GM12878 (cell line): ENCODE data around the gene BCAS4. TPM values are rescaled to one million over a fixed set of nuclear protein-coding genes. Genes with fewer than 3 reads are reported as not detected.

Experiments
- ATAC-seq: fragments of 200-7000 bp; cut with Tn5 transposase; 3 replicates; pipeline ENCODE4 v1.9.1; 2020; ENCODE audit warnings: mild to moderate bottlenecking, moderate library complexity
- BruUV-seq: library from RNA; stranded (reverse); fragments of 400-500 nt; replicated peaks from 2 replicates; lab custom pipeline; 2021; lab: Mats Ljungman, UMichigan
- CTCF ChIA-PET: fragments of 300-600 bp; sonication (Branson Sonifier 250); formaldehyde crosslinking; extraction: SDS; loops from one replicate; lab custom pipeline; 2021; ENCODE audit warnings: inconsistent platforms; lab: Yijun Ruan, JAX
- POLR2A ChIA-PET: fragments of 350-600 bp; formaldehyde crosslinking; extraction: SDS; loops from one replicate; lab custom pipeline; 2021; ENCODE audit warnings: inconsistent platforms; lab: Charles Lee
- RAD21 ChIA-PET: fragments of 300-600 bp; sonication (Branson Sonifier 250); formaldehyde crosslinking; loops from one replicate; lab custom pipeline; 2023; ENCODE audit warnings: antibody characterized with exemption; ENCODE audit not compliant: unreplicated experiment; lab: Charles Lee
- SMC1A ChIA-PET: fragments of 300-600 bp; sonication (Branson Sonifier 250); formaldehyde crosslinking; loops from one replicate; lab custom pipeline; 2023; ENCODE audit not compliant: unreplicated experiment, uncharacterized antibody; lab: Charles Lee
- DNase-seq: peaks from one replicate; pipeline ENCODE4 v3.0.0-alpha.2; 2011; ENCODE audit warnings: low read depth, low spot score
- FAIRE-seq: peaks from 3 replicates; lab custom pipeline; 2011; peaks lifted over from hg19 to GRCh38; lab: Jason Lieb, UNC
- H2AFZ ChIP-seq: 2 replicates; pipeline ENCODE4 v1.6.0; 2011; ENCODE audit warnings: low read depth, low read length, control low read depth; ENCODE audit not compliant: control insufficient read depth
- H3K27ac ChIP-seq: 2 replicates; pipeline ENCODE4 v1.5.1; 2011; ENCODE audit warnings: control low read depth; ENCODE audit not compliant: control insufficient read depth, insufficient read depth
- H3K27me3 ChIP-seq, 2 experiments: replicated peaks in 1 of 2; 2 replicates each; pipeline versions ENCODE4 v1.6.0 to v1.6.1; 2011; ENCODE audit warnings: low read length in 1 of 2; ENCODE audit not compliant: control insufficient read depth in 2 of 2, insufficient read depth in 2 of 2
- H3K36me3 ChIP-seq, 2 experiments: 2 replicates each; pipeline ENCODE4 v1.5.1; 2011; ENCODE audit warnings: low read length in 1 of 2; ENCODE audit not compliant: control insufficient read depth in 2 of 2, insufficient read depth in 2 of 2
- H3K4me1 ChIP-seq: 2 replicates; pipeline ENCODE4 v1.6.1; 2011; ENCODE audit warnings: mild to moderate bottlenecking, low read length, moderate library complexity, mixed read lengths; ENCODE audit not compliant: control insufficient read depth, insufficient read depth
- H3K4me2 ChIP-seq: 2 replicates; pipeline ENCODE4 v1.6.0; 2011; ENCODE audit warnings: control low read depth; ENCODE audit not compliant: control insufficient read depth, insufficient read depth
- H3K4me3 ChIP-seq: fragments of 200-600 bp; sonication (generic); 2 replicates; pipeline ENCODE4 v1.5.1; 2016
- H3K79me2 ChIP-seq: 2 replicates; pipeline ENCODE4 v1.6.0; 2011; ENCODE audit warnings: low read length; ENCODE audit not compliant: control insufficient read depth, insufficient read depth
- H3K9ac ChIP-seq: 2 replicates; pipeline ENCODE4 v1.8.0; 2011; ENCODE audit warnings: low read length, control low read depth, mixed read lengths; ENCODE audit not compliant: control insufficient read depth, insufficient read depth
- H3K9me3 ChIP-seq: replicated peaks from 3 replicates; pipeline ENCODE4 v1.5.1; 2011; ENCODE audit warnings: mild to moderate bottlenecking, low read length; ENCODE audit not compliant: control insufficient read depth, insufficient read depth
- H4K20me1 ChIP-seq: 2 replicates; pipeline ENCODE4 v1.6.0; 2011; ENCODE audit not compliant: control insufficient read depth, insufficient read depth
- BHLHE40 ChIP-seq, 2 experiments: fragments of 450-650 bp in 1 of 2; IDR thresholded peaks; 2 replicates each; pipeline ENCODE4 v1.6.1; 2011 to 2017; ENCODE audit warnings: low read depth in 2 of 2, borderline replicate concordance in 1 of 2, improper control_type of control experiment in 1 of 2, low read length in 1 of 2, mild to moderate bottlenecking in 1 of 2
- EP300 ChIP-seq, 2 experiments: fragments of 150-350 bp in 1 of 2; IDR thresholded peaks; 2 replicates each; pipeline ENCODE4 v1.6.1; 2011 to 2012; ENCODE audit warnings: low read depth in 2 of 2, low read length in 2 of 2, borderline replicate concordance in 1 of 2, improper control_type of control experiment in 1 of 2, inconsistent platforms in 1 of 2; ENCODE audit not compliant: control insufficient read depth in 1 of 2
- KAT2A ChIP-seq: conservative IDR thresholded peaks from 2 replicates; pipeline ENCODE4 v1.6.1; 2011; ENCODE audit warnings: low read depth, low read length; ENCODE audit not compliant: control insufficient read depth
- NFXL1 ChIP-seq: fragments of 450-650 bp; IDR thresholded peaks from 2 replicates; pipeline ENCODE4 v1.6.1; 2017; ENCODE audit warnings: antibody characterized with exemption, mild to moderate bottlenecking, borderline replicate concordance
- SUPT20H ChIP-seq: IDR thresholded peaks from 2 replicates; pipeline ENCODE4 v1.6.1; 2011; ENCODE audit warnings: low read depth, mild to moderate bottlenecking, low read length, moderate library complexity, borderline replicate concordance; ENCODE audit not compliant: control insufficient read depth
- WGBS: methylation state at CpG from one replicate; pipeline ENCODE4 v1.1.6; 2016; ENCODE audit warnings: low lambda C conversion rate; ENCODE audit not compliant: insufficient replicate concordance, insufficient coverage; ENCODE audit errors: missing lambda C conversion rate; 5-methylcytosine and 5-hydroxymethylcytosine counted together
- in situ Hi-C: fragments of 300-500 bp; cut with MboI; formaldehyde crosslinking; loops from 9 replicates; pipeline ENCODE4 v1.14.3; 2018; ENCODE audit warnings: mixed read lengths
- intact Hi-C: fragments of 100-400 bp; cut with micrococcal nuclease; formaldehyde crosslinking; loops from one replicate; pipeline ENCODE4 v1.14.2; 2022; ENCODE audit not compliant: unreplicated experiment
- polyA plus RNA-seq, 11 experiments: library from polyadenylated mRNA; depleted of rRNA in 4 of 11; unstranded in 6 of 11; stranded (reverse) in 5 of 11; fragments of >200 nt; fragmentation: Nextera tagmentation in 4 of 11; fragmentation: Illumina TruSeq in 1 of 11; extraction: Ambion mirVana in 4 of 11; extraction: Trizol in 1 of 11; gene quantifications; 1 replicate in 1 of 11; 2 replicates in 10 of 11; pipeline versions ENCODE4 v1.2.1 to v1.2.3, GENCODE V29; 2011 to 2016; ENCODE audit warnings: inconsistent platforms in 2 of 11, missing spikeins in 2 of 11, low read depth in 1 of 11
- total RNA-seq, 4 experiments: library from RNA; depleted of rRNA in 3 of 4; stranded (reverse); fragments of >200 nt in 3 of 4; fragmentation: Illumina TruSeq in 1 of 4; extraction: Trizol in 1 of 4; gene quantifications; 2 replicates each; pipeline versions ENCODE4 v1.2.1 to v1.2.3, GENCODE V29; 2013 to 2021
- TF ChIP-seq, protein P1 (sequence below): IDR thresholded peaks from 2 replicates; pipeline ENCODE4 v1.6.1; 2011; ENCODE audit warnings: borderline replicate concordance, low read depth, mild to moderate bottlenecking, moderate library complexity, low read length; ENCODE audit not compliant: insufficient read depth, poor library complexity, severe bottlenecking

The BCAS4 gene
- total and polyA plus RNA-seq, 10 of the 15 experiments (the other 5 are each of a cell fraction or from before 2014, with no cell fraction given), result 14.8 to 214 (median 65.3) TPM

DNA sequence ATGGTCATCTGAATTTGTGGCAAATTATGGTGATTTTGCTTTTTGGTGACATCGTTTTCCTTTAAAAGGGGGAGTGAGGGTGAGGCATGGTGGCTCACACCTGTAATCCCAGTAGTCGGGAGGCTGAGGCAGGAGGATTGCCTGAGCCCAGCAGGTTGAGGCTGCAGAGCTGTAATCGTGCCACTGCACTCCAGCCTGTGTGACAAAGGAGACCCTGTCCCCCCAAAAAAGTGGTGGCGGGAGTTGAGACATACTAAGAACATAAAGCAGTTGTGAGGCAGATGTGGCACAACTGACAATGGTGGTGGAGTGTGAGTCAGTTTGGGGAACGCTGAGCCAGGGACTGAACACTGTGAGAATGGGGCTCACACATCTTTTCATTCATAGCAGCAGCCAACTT, 90.9 kb downstream of the BCAS4 start:
- FAIRE-seq, result no peak
- no peaks in the 10 kb centered on the region for H4K20me1 ChIP-seq
- no peak overlapping the region for H3K9ac ChIP-seq
- TF ChIP-seq KAT2A, result no peak
- no peak for TF ChIP-seq NFXL1
- TF ChIP-seq SUPT20H, result no peak
- TF ChIP-seq EP300 (IDR thresholded peaks at IDR 0.05; ENCODE audit: borderline replicate concordance in 1 of 2, control insufficient read depth in 1 of 2, low read depth in 2 of 2, low read length in 2 of 2), result no peak
- no peak for TF ChIP-seq BHLHE40 (IDR thresholded peaks at IDR 0.05; ENCODE audit: borderline replicate concordance in 1 of 2, low read depth in 2 of 2, low read length in 1 of 2)
- TF ChIP-seq, protein P1, sequence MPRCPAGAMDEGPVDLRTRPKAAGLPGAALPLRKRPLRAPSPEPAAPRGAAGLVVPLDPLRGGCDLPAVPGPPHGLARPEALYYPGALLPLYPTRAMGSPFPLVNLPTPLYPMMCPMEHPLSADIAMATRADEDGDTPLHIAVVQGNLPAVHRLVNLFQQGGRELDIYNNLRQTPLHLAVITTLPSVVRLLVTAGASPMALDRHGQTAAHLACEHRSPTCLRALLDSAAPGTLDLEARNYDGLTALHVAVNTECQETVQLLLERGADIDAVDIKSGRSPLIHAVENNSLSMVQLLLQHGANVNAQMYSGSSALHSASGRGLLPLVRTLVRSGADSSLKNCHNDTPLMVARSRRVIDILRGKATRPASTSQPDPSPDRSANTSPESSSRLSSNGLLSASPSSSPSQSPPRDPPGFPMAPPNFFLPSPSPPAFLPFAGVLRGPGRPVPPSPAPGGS, result peak; percentile 27
- WGBS, result 85% methylated on average over 5 of the region's 5 CpGs
- intact Hi-C loops (no loop called here), in situ Hi-C loops (no loop called here)
- no peaks in the 10 kb centered on the region for H3K9me3 ChIP-seq
- ChIA-PET SMC1A (no interaction called here), CTCF (interaction anchor here (0.5 to 2.3 kb wide), 3 partner anchors 64 to 436 kb away, joined by 3 to 7 read pairs (median 4); partner anchors contain the start of gene BCAS4), POLR2A (no interaction called here), RAD21 (no interaction called here)
- DNase-seq, result no peak
- no TSS peak for BruUV-seq
- H3K79me2 ChIP-seq, result no peaks in the 10 kb centered on the region; the same call in 1 of the 2 replicates
- no peak overlapping the region for H3K4me2 ChIP-seq
- no peak overlapping the region for H3K4me3 ChIP-seq
- H3K27me3 ChIP-seq, result no peaks in the 10 kb centered on the region
- peaks cover 0 to 15% of the 10 kb centered on the region in 2 experiments for H3K36me3 ChIP-seq
- no peak overlapping the region for H2AFZ ChIP-seq
- no peaks in the 10 kb centered on the region for H3K4me1 ChIP-seq
- no peak; the same call in 2 of the 3 replicates for ATAC-seq
- no peak overlapping the region for H3K27ac ChIP-seq
